Fibroblast of mammary gland (primary cell): ENCODE measurements around the gene KCNMB2.

ENCODE experiments used
- DNase-seq: peaks from one replicate; pipeline ENCODE4 v3.0.0-alpha.2; 2010; ENCODE audit warnings: low read depth
- H3K4me3 ChIP-seq: 2 replicates; pipeline ENCODE4 v1.5.1; 2011; ENCODE audit warnings: low read depth, mild to moderate bottlenecking, low read length, moderate library complexity; ENCODE audit not compliant: control insufficient read depth
- CTCF ChIP-seq: conservative IDR thresholded peaks from 2 replicates; pipeline ENCODE4 v1.5.1; 2011; ENCODE audit warnings: low read depth, low read length, inconsistent platforms; ENCODE audit not compliant: control insufficient read depth, insufficient read depth

KCNMB2 gene

DNA sequence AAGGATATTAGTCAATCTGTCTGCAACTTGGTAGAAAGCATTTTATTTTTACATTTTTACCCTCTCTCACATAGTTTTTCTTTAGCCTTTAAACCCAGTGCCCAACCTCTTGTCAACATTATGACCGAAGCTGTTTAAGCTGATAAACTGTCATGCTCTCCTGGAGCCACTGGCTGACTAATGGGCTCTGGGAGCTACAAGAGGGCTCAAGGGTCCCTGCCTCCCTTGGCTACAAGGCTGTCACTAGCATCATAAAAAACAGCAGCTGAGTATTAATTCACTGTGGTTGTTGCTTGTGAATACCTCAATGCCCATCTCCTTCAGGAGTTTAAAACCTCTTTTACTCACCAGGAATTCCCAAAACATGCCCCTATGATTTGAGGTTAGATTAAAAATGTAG, 297.5 kb downstream of the KCNMB2 start:
- no peak for DNase-seq

GRCh38 chr3:178835033-178835432, 298.8 kb downstream of the KCNMB2 start:
- DNase-seq, result no peak
- no peak for TF ChIP-seq CTCF
- no peak overlapping the region for H3K4me3 ChIP-seq

More for the DNA sequence above, 297.5 kb downstream of the KCNMB2 start:
- TF ChIP-seq CTCF, result no peak
- no peak overlapping the region for H3K4me3 ChIP-seq

GRCh38 chr3:178837512-178837911, 301.3 kb downstream of the KCNMB2 start:
- DNase-seq, result no peak
- H3K4me3 ChIP-seq, result no peak overlapping the region
- no peak for TF ChIP-seq CTCF

DNA sequence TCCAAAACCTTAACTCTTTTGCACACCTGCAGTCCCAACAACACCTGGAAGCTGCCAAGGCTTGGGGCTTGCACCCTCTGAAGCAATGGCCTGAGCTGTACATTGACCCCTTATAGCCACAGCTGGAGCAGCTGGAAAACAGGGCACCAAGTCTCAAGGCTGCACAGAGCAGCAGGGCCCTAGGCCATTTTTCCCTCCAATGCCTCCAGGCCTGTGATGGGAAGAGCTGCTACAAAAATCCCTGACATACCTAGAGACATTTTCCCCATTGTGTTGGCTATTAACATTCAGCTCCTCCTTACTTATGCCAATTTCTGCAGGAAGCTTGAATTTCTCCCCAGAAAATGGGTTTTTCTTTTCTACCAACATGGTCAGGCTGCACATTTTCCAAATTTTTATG, 304.4 kb downstream of the KCNMB2 start:
- DNase-seq, result no peak
- no peak overlapping the region for H3K4me3 ChIP-seq

GRCh38 chr3:178841011-178841410, 304.8 kb downstream of the KCNMB2 start:
- no peak overlapping the region for H3K4me3 ChIP-seq
- peak; percentile 3 for DNase-seq
- no peak for TF ChIP-seq CTCF

More for the DNA sequence above, 304.4 kb downstream of the KCNMB2 start:
- no peak for TF ChIP-seq CTCF

DNA sequence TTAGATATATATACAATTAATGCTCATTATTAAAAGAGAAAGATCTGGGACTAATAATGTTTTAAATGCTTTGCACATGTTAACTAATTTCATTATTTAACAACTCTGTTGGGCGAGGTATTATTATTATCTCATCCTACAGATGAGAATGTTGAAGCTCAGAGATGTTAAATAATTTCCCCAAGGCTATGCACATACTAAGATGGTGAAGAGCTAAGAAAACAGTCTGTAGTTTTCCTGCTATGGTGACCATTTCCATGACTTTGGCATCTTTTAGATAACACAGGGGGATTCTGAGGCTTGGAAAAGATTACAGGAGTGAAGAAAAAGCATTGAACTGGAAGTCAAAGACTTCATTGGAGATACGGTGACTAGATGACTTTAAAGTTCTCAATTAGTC, 308.7 kb downstream of the KCNMB2 start:
- H3K4me3 ChIP-seq, result no peak overlapping the region
- no peak for DNase-seq
- no peak for TF ChIP-seq CTCF
